Endothelial cell of umbilical vein (primary cell): ENCODE data around the gene TNKS1BP1. TPM values are rescaled to one million over a fixed set of nuclear protein-coding genes. Genes with fewer than 3 reads are reported as not detected.

Experiments
- BruUV-seq: library from RNA; stranded (reverse); fragments of 400-500 nt; replicated peaks from 2 replicates; lab custom pipeline; 2021; lab: Mats Ljungman, UMichigan
- CTCF ChIA-PET: fragments of 300-600, 350-600 bp; sonication (Branson Sonifier 250); formaldehyde crosslinking; loops from one replicate; lab custom pipeline; 2021; ENCODE audit warnings: antibody characterized with exemption, inconsistent platforms; lab: Charles Lee
- POLR2A ChIA-PET: fragments of 300-600, 350-600 bp; sonication (Branson Sonifier 250); formaldehyde crosslinking; loops from one replicate; lab custom pipeline; 2021; ENCODE audit warnings: antibody characterized with exemption, inconsistent platforms; lab: Charles Lee
- DNase-seq: peaks from one replicate; pipeline ENCODE4 v3.0.0-alpha.2; 2011; ENCODE audit warnings: low read depth, low spot score
- FAIRE-seq: peaks from 2 replicates; lab custom pipeline; 2011; peaks lifted over from hg19 to GRCh38; lab: Jason Lieb, UNC
- H2AFZ ChIP-seq: 2 replicates; pipeline ENCODE4 v1.6.0; 2012; ENCODE audit warnings: low read depth, low read length, control low read depth, inconsistent platforms
- H3K27ac ChIP-seq: 2 replicates; pipeline ENCODE4 v1.5.1; 2011; ENCODE audit warnings: low read depth, mild to moderate bottlenecking, control low read depth, low read length, moderate library complexity; ENCODE audit not compliant: insufficient read depth
- H3K27me3 ChIP-seq, 2 experiments: 2 replicates each; pipeline versions ENCODE4 v1.6.0 to v1.6.1; 2011; ENCODE audit warnings: low read length in 2 of 2, mixed read lengths in 1 of 2; ENCODE audit not compliant: control insufficient read depth in 2 of 2, insufficient read depth in 2 of 2
- H3K36me3 ChIP-seq, 2 experiments: 2 replicates in 1 of 2; 3 replicates in 1 of 2; pipeline ENCODE4 v1.5.1; 2011; ENCODE audit warnings: low read length in 2 of 2, mild to moderate bottlenecking in 1 of 2, moderate library complexity in 1 of 2; ENCODE audit not compliant: control insufficient read depth in 2 of 2, insufficient read depth in 2 of 2; ENCODE audit errors: extremely low read depth in 1 of 2
- H3K4me1 ChIP-seq: 3 replicates; pipeline ENCODE4 v1.5.1; 2011; ENCODE audit warnings: mild to moderate bottlenecking, low read length; ENCODE audit not compliant: control insufficient read depth, insufficient read depth; ENCODE audit errors: extremely low read depth
- H3K4me2 ChIP-seq: 2 replicates; pipeline ENCODE4 v1.6.1; 2011; ENCODE audit warnings: low read length, control low read depth, mixed read lengths; ENCODE audit not compliant: insufficient read depth
- H3K4me3 ChIP-seq, 3 experiments: fragments of 200-600 bp in 1 of 3; sonication (generic), shearing (Covaris generic) in 1 of 3; replicated peaks in 1 of 3; 2 replicates each; pipeline ENCODE4 v1.5.1; 2011 to 2016; ENCODE audit warnings: control low read depth in 3 of 3, low read length in 3 of 3, mild to moderate bottlenecking in 2 of 3, inconsistent platforms in 1 of 3, low read depth in 1 of 3, moderate library complexity in 1 of 3; ENCODE audit not compliant: insufficient read depth in 1 of 3
- H3K79me2 ChIP-seq: 2 replicates; pipeline ENCODE4 v1.6.0; 2012; ENCODE audit warnings: low read length, inconsistent platforms; ENCODE audit not compliant: control insufficient read depth, insufficient read depth
- H3K9ac ChIP-seq: replicated peaks from 2 replicates; pipeline ENCODE3; 2011; ENCODE audit warnings: low read length, control low read depth; ENCODE audit not compliant: insufficient read depth; ENCODE audit errors: extremely low read depth
- H3K9me1 ChIP-seq: replicated peaks from 3 replicates; pipeline ENCODE4 v1.6.0; 2011; ENCODE audit warnings: mild to moderate bottlenecking, low read length; ENCODE audit not compliant: control insufficient read depth, insufficient read depth; ENCODE audit errors: extremely low read depth
- H3K9me3 ChIP-seq: replicated peaks from 2 replicates; pipeline ENCODE4 v1.5.1; 2012; ENCODE audit warnings: low read length, inconsistent platforms; ENCODE audit not compliant: control insufficient read depth, insufficient read depth
- H4K20me1 ChIP-seq: replicated peaks from 2 replicates; pipeline ENCODE3; 2011; ENCODE audit warnings: mild to moderate bottlenecking, low read length; ENCODE audit not compliant: control insufficient read depth, insufficient read depth; ENCODE audit errors: extremely low read depth
- CTCF ChIP-seq, 2 donors: IDR thresholded peaks; 1 replicate in 1 of 2; 2 replicates in 1 of 2; pipeline ENCODE4 v1.5.1; 2011; ENCODE audit warnings: low read length in 2 of 2, mild to moderate bottlenecking in 2 of 2, moderate library complexity in 2 of 2, control low read depth in 1 of 2, inconsistent platforms in 1 of 2, low read depth in 1 of 2; ENCODE audit not compliant: insufficient read depth in 1 of 2; ENCODE audit errors: extremely low read depth in 1 of 2
- EZH2 ChIP-seq: IDR thresholded peaks from 2 replicates; pipeline ENCODE4 v1.6.1; 2012; ENCODE audit warnings: borderline replicate concordance, low read depth, mild to moderate bottlenecking, moderate library complexity, low read length, inconsistent platforms; ENCODE audit not compliant: severe bottlenecking
- FOS ChIP-seq: IDR thresholded peaks from 2 replicates; pipeline ENCODE4 v1.6.1; 2011; ENCODE audit warnings: mild to moderate bottlenecking, low read length, moderate library complexity, borderline replicate concordance; ENCODE audit not compliant: insufficient read depth
- GATA2 ChIP-seq: IDR thresholded peaks from 2 replicates; pipeline ENCODE4 v1.7.0; 2011; ENCODE audit warnings: low read depth, mild to moderate bottlenecking, moderate library complexity, mixed read lengths, low read length; ENCODE audit not compliant: insufficient read length, insufficient read depth
- JUN ChIP-seq: IDR thresholded peaks from 2 replicates; pipeline ENCODE4 v1.6.1; 2011; ENCODE audit warnings: borderline replicate concordance, low read depth; ENCODE audit not compliant: insufficient read length, insufficient read depth
- MYC ChIP-seq: IDR thresholded peaks from one replicate; pipeline ENCODE4 v1.6.1; 2011; ENCODE audit warnings: mild to moderate bottlenecking, low read depth, low read length
- POLR2A ChIP-seq: IDR thresholded peaks from 2 replicates; pipeline ENCODE4 v1.6.1; 2012; ENCODE audit warnings: low read depth, mild to moderate bottlenecking, control low read depth, low read length
- POLR2AphosphoS5 ChIP-seq: IDR thresholded peaks from 2 replicates; pipeline ENCODE4 v1.6.1; 2012; ENCODE audit warnings: low read depth, mild to moderate bottlenecking, control low read depth, low read length, moderate library complexity; ENCODE audit not compliant: insufficient read depth
- dilution Hi-C: fragments of 300-500 bp; cut with MboI; formaldehyde crosslinking; loops from one replicate; pipeline ENCODE4 v1.15.0; 2019; ENCODE audit warnings: low sequenced_read_pairs; ENCODE audit not compliant: extremely low pct_ligation_motif_present
- intact Hi-C: fragments of 100-400 bp; cut with micrococcal nuclease; formaldehyde crosslinking; loops from one replicate; pipeline ENCODE4 v1.10.0; 2022
- polyA plus RNA-seq, 4 experiments: library from polyadenylated mRNA; depleted of rRNA in 3 of 4; stranded (reverse) in 3 of 4; unstranded in 1 of 4; fragments of >200 nt; gene quantifications; 2 replicates each; pipeline versions ENCODE4 v1.2.1 to v1.2.3, GENCODE V29; 2011 to 2012; ENCODE audit warnings: missing spikeins in 1 of 4
- total RNA-seq: library from RNA; stranded (reverse); gene quantifications from 2 replicates; pipeline ENCODE4 v1.2.3, GENCODE V29; 2021
- TF ChIP-seq, protein P1 (sequence below): IDR thresholded peaks from 2 replicates; pipeline ENCODE4 v1.6.1; 2011; ENCODE audit not compliant: insufficient read depth, insufficient read length

TNKS1BP1 gene
- total and polyA plus RNA-seq, 2 donors (not counting 3 experiments of a cell fraction or from before 2014, with no cell fraction given) = 54.6 to 111 TPM

GRCh38 chr11:57308426-57309060 is 16.2 kb downstream of the TNKS1BP1 start:
- CTCF ChIA-PET = no interaction called here
- TF ChIP-seq CTCF (IDR thresholded peaks at IDR 0.05; ENCODE audit: extremely low read depth in 1 of 2, insufficient read depth in 1 of 2, low read depth in 1 of 2, low read length in 2 of 2) (no peak), FOS (no peak), POLR2A (no peak), GATA2 (no peak), EZH2 (no peak), JUN (no peak), POLR2AphosphoS5 (no peak), MYC (no peak)
- TF ChIP-seq, protein P1, sequence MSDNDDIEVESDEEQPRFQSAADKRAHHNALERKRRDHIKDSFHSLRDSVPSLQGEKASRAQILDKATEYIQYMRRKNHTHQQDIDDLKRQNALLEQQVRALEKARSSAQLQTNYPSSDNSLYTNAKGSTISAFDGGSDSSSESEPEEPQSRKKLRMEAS = no peak
- no TSS peak for BruUV-seq
- no peak overlapping the region for H2AFZ ChIP-seq
- intact Hi-C loops (no loop called here), dilution Hi-C loops (no loop called here)
- H3K27me3 ChIP-seq = no peaks in the 10 kb centered on the region
- no peak overlapping the region for H3K9ac ChIP-seq
- FAIRE-seq (no peak), DNase-seq (no peak)
- no peak overlapping the region for H3K4me3 ChIP-seq
- H3K27ac ChIP-seq = no peak overlapping the region
- H3K4me2 ChIP-seq = no peak overlapping the region
- H3K79me2 ChIP-seq = peaks cover 54% of the 10 kb centered on the region
- no peaks in the 10 kb centered on the region for H4K20me1 ChIP-seq
- H3K4me1 ChIP-seq = peaks cover 18% of the 10 kb centered on the region
- no peaks in the 10 kb centered on the region for H3K9me1 ChIP-seq
- POLR2A ChIA-PET = interaction anchor here (0.9 kb wide), 1 partner anchor 20 kb away, joined by 3 read pairs; no protein-coding TSS in a partner anchor
- H3K36me3 ChIP-seq = peaks cover 7 to 18% of the 10 kb centered on the region in 2 experiments
- no peaks in the 10 kb centered on the region for H3K9me3 ChIP-seq
